ENCODE measurements around the gene UMPS.
"Not testable (repeated sequence)": the region's sequence is repeated elsewhere in the genome, so short reads cannot be mapped to it uniquely, and the experiment has no call there.

The UMPS gene

DNA sequence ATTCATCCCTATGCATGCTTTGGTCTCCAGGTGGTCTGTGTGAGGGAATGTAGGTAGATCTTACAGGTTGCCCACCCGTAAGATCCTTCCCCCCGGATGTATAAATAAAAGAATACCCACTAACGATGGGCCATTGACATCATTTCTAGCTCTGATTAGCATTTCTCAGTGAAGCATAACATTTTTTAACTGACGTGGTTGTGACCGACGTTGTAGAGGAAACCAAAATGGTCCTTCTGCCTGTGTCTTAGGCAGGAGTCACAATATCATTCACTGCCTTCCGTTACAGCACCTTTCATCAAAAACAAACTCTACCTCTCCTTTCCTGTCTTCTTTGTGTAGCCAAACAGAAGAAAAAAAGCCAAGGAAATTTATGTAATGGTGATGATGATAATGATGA is 27.3 kb upstream of the UMPS start:
- DNase-seq (ENCODE audit: low read depth, low spot score) = no peak
- H3K4me3 ChIP-seq (ENCODE audit: low read length) = no peak overlapping the region

DNA sequence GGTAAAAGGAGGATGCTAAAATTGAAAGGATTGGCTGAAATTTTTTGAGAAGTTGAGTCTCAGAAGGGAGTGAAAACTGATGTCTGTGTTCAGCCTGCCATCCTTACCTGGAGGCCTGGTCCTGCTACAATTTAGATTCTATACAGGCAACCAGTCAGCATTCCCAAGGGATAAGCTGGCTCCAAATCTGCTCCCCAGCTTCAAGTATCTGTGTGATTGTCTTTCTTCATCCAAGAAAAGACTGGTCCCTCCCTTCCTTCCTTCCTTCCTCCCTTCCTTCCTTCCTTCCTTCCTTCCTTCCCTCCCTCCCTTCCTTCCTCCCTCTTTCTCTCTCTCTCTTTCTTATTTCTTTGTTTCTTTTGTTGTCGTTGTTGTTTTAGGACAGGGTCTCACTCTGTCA is 24.7 kb upstream of the UMPS start:
- DNase-seq (ENCODE audit: low read depth, low spot score) = no peak
- H3K4me3 ChIP-seq (ENCODE audit: low read length) = no peak overlapping the region

DNA sequence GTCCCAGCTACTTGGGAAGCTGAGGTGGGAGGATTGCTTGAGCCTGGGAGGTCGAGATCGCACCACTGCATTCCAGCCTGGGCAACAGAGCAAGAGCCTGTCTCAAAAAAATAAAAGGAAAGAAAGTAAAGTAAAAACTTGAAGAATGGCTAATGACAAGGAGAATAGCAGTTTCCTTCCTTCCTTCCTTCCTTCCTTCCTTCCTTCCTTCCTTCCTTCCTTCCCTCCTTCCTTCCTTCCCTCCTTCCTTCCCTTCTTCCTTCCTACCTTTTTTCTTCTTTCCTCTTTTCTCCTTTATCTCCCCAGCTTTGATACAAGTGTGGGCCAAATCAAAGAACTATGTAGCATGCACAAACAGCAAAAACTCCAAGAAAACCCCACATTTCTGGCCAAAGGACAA is 23.0 kb upstream of the UMPS start:
- not testable (repeated sequence) for H3K4me3 ChIP-seq (ENCODE audit: low read length); DNase-seq (ENCODE audit: low read depth, low spot score)

DNA sequence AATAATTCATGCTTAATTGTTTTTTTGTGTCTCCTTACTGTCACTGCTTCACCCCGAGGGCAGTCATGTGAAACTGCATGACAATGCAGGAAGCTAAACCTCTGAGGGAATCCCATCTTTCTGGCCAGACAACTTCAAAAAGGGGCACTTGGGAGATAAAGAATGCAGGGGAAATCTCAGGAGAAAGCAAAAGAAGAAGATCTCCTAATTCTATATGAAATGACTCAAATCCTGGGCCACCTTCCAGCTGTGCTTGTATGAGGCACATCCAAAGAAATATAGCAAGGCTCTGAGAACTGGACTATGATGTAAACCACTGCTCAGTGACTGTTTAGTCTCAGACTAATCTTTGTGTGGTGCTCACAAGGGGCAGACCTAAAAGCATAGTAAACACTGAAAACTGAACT is 22.6 kb upstream of the UMPS start:
- no peak overlapping the region for H3K4me3 ChIP-seq (ENCODE audit: low read length)
- no peak for DNase-seq (ENCODE audit: low read depth, low spot score)

DNA sequence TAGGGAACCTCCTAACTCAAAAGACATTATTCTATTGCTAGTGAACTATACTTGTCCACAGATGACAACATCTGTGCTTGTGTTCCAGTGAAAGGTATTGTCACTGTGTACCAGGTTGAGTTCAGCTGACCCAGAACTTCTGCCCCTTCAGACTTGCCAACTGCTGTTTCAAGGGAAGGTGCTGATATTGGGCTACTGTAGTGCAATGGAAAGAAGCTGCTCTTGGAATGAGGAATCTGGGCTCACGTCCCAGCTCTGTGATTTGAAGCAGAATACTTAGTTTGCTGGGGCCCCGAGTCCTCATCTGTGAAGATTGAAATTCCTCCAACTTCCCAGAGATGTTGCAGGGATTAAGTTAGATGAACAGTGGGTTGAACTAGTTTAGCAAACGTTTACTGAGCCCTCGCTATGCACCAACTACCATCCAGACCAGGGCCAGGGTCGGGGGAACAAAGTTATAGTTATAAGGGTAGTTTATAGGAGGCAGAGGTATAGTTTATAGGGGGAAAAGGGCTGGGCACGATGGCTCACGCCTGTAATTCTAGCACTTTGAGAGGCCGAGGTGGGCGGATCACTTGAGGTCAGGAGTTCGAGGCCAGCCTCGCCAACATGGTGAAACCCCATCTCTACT is 15.9 kb upstream of the UMPS start:
- DNase-seq (ENCODE audit: low read depth, low spot score) = no peak
- no peak overlapping the region for H3K4me3 ChIP-seq (ENCODE audit: low read length)

DNA sequence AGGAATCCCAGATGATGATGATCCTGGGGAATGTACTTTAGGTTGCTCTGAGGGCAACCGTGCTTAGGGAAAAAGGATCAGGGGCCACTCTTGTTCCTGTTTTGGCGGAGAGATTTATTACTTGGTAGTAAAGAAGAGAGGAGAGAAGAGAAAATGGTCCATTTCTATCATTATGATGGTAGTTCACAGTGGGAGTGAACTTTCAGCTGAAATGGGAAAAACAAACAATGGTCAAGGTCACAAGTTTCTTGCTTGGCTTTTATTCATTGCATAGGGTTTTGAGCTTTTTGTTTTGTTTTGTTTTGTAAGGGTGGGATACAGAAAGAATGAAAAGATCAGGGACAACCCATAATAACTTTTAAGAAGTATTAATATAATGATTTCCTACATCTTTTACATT is 7.7 kb upstream of the UMPS start:
- no peak overlapping the region for H3K4me3 ChIP-seq (ENCODE audit: low read length)
- no peak for DNase-seq (ENCODE audit: low read depth, low spot score)

DNA sequence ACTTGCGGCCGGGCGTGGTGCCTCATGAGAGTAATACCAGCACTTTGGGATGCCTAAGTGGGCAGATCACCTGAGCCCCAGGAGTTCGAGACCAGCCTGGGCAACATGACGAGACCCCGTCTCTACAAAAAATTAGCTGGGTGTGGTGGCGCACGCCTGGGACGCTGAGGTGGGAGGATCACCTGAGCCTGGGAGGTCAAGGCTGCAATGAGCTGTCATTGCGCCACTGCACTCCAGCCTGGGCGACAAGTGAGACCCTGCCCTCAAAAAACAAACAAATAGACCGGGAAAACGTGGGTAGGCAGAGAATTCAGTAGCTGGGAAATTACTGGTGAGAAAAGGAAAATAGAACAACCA is 667 bp downstream of the UMPS start:
- DNase-seq (ENCODE audit: low read depth, low spot score) = no peak
- peak overlapping the region; percentile 83 for H3K4me3 ChIP-seq (ENCODE audit: low read length)

DNA sequence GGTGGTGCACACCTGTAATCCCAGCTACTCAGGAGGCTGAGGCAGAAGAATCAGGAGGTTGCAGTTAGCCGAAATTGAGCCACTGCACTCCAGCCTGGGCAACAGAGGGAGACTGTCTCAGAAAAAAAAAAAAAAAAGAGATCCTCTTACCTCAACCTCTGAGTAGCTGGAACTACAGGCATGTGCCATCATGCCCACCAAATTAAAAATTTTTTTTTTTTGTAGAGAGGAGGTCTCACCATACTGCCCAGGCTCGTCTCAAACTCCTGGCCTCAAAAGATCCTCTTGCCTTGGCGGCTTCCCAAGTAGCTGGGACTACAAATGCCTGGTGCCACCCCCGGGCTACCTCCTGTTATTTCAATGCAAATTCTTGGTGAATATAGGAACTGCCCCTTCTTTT is 1.5 kb downstream of the UMPS start:
- peak overlapping the region; percentile 83; the same call in 1 of the 2 replicates for H3K4me3 ChIP-seq (ENCODE audit: low read length)
- no peak for DNase-seq (ENCODE audit: low read depth, low spot score)

DNA sequence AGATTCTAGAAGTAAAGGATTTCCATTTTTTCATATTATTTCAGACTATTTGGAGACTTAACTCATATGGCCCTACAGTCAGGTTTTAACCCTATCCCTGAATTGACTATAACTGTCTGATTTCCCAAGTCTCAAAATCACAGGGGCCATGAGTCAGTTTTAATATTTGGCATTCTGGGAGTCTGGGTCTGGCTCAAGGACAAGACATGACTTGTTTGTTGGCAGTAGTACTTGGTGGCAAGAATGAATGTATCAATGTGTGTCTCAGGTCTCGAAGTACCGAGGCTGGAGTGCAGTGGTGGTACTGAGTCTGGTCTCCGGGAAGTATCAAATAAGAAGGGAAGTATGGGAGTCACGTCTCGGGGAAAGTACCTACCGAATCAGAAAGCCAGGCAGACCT is 10.8 kb downstream of the UMPS start:
- DNase-seq (ENCODE audit: low read depth, low spot score) = no peak
- no peak overlapping the region for H3K4me3 ChIP-seq (ENCODE audit: low read length)

DNA sequence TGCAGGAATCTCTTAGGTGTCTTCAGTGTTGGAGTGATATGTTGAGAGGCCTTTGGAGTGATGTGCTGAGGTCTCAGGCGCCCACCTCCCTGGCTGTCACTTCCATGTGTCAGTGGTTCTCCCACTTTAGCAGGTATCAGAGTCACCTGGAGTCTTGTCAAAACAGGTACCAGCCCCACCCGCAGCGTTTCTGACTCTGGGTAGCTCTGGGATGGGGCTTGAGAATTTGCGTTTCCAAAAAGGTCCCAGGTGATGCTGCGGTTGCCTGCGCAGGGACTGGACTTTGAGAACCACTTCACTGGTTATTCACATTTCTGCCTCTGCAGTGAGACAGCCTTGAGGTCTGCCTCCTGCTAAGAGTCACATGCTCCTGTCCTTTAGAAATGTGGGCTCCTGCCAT is 15.5 kb downstream of the UMPS start:
- no peak for DNase-seq (ENCODE audit: low read depth, low spot score)
- H3K4me3 ChIP-seq (ENCODE audit: low read length) = no peak overlapping the region

DNA sequence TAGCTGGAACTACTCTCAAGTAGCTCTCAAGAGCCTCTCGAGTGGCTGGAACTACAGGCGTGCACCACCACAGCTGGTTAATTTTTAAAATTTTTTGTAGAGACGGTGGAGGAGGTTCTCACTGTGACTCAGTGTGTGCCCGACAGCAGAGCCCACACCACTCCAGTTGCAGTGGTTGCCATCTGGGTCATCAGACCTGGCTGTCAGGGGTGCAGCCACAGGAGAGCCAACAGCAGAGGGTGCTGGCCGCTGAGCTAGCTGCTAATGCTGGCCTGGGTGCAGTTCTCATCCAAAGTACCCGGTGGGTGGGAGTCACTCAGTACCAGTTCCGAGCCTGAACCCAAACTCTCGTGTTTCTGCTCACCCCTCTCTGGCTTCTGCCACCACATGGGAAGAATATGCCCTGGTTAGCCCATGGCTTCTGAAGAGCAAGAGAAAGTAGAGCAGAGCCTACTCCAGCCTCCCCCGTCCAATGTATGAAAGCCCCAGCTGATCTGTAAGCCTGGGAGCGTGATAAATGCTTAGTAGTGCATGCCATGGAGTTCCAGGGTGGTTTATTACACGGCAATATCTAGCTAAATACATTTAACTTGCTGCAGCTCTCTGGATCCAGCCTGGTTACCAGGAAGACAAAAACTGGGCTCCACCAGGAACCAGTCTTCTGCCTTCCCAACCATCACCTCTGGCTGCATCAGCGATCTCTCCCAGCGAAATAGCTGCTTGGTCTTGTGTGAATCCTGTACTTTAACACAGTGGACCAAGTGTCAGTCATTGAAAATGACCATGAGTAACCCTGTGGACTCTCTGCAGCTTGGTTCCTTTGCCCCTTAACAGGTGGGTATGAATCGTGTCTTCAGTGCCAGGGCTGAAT is 17.1 kb downstream of the UMPS start:
- no peak for DNase-seq (ENCODE audit: low read depth, low spot score)
- H3K4me3 ChIP-seq (ENCODE audit: low read length) = no peak overlapping the region

DNA sequence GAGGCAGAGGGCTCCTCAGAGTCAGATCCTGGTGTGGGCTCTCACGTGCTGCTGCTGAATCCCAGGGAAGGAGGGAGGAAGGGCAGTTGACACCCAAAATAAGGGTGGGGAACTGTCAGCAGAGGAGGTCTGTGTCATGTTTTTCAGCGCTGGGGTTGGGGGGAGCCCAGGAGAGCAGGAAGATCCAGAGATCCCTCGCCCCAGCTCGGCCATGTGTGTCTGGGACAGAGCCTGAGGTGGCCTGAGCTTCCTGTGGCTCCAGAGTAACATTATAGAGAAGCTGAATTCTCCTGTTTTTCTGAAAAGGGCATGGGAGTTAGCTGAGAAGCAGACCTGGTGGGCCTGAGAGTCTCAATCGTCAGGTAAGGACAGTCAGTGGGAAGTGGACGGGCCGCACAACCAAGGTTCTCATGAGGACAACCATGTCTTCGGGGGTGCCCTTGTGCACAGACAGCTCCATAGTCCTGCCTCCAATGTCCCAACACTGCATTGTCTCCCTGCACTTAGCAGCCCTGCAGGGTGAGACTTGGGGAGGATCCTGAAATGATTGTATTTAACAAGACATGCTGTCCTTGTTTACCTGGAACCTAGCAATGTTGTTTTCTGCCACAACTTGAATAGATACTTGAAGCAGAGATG is 18.4 kb downstream of the UMPS start:
- H3K4me3 ChIP-seq (ENCODE audit: low read length) = no peak overlapping the region
- no peak for DNase-seq (ENCODE audit: low read depth, low spot score)

DNA sequence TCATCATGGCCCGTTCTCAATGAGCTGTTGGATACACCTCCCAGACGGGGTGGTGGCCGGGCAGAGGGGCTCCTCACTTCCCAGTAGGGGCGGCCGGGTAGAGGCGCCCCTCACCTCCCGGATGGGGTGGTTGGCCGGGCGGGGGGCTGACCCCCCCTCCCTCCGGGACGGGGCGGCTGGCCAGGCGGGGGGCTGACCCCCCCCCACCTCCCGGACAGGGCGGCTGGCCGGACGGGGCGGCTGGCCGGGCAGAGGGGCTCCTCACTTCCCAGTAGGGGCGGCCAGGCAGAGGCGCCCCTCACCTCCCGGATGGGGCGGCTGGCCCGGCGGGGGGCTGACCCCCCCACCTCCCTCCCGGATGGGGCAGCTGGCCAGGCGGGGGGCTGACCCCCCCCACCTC is 19.6 kb downstream of the UMPS start:
- not testable (repeated sequence) for DNase-seq (ENCODE audit: low read depth, low spot score); H3K4me3 ChIP-seq (ENCODE audit: low read length)

DNA sequence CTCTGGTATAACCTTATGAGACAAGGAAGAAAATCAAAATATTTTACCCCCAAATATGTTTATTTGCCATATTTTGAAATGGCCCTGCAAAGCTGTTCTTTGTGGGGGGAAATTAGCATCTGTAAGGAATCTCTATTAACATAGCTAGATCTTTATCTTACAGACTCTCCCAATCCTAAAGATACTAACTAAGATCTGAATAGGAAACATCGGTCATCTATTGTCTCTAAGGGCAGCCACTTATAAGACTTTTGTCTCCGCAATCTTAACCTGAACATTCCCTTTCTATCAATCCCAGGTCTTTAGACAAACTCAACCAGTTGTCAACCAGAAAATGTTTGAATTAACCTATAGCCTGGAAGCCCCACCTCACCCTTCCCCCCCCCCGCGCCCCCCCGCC is 21.2 kb downstream of the UMPS start:
- H3K4me3 ChIP-seq (ENCODE audit: low read length) = no peak overlapping the region
- no peak for DNase-seq (ENCODE audit: low read depth, low spot score)

DNA sequence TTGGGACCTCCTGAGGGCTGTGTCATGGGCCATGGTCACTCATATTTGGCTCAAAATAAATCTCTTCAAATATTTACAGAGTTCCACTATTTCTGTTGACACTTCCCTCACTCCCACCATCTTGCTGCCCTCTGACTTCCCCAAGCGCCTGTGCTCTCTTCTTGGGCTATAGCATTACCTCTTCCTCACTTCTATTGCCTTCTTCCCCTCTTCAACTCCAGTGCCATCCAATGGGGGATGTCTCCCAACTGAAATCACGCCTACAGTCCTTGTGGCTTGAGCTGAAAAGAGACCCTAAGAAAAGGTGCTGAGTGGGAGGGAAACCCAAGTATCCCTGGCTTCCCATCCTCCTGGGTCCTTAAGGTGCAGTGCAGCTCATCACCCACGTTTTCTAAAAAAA is 21.8 kb downstream of the UMPS start:
- H3K4me3 ChIP-seq (ENCODE audit: low read length) = no peak overlapping the region
- no peak for DNase-seq (ENCODE audit: low read depth, low spot score)

DNA sequence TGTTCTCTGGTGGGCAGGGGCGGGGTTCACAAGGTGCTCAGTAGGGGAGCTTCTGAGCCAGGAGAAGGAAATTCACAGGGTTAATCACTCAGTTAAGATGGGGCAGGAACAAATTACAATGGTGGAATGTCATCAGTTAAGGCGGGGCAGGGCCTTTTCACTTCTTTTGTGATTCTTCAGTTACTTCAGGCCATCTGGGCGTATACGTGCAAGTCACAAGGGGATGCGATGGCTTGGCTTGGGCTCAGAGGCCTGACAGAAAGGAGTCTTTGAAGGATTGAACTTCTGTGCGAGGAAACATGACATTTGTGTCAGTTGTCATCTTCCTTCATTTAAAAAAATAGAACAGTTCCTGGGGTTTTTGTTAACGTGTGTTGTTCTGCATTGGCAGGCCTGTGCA is 27.7 kb downstream of the UMPS start:
- H3K4me3 ChIP-seq (ENCODE audit: low read length); DNase-seq (ENCODE audit: low read depth, low spot score): not testable (repeated sequence)

DNA sequence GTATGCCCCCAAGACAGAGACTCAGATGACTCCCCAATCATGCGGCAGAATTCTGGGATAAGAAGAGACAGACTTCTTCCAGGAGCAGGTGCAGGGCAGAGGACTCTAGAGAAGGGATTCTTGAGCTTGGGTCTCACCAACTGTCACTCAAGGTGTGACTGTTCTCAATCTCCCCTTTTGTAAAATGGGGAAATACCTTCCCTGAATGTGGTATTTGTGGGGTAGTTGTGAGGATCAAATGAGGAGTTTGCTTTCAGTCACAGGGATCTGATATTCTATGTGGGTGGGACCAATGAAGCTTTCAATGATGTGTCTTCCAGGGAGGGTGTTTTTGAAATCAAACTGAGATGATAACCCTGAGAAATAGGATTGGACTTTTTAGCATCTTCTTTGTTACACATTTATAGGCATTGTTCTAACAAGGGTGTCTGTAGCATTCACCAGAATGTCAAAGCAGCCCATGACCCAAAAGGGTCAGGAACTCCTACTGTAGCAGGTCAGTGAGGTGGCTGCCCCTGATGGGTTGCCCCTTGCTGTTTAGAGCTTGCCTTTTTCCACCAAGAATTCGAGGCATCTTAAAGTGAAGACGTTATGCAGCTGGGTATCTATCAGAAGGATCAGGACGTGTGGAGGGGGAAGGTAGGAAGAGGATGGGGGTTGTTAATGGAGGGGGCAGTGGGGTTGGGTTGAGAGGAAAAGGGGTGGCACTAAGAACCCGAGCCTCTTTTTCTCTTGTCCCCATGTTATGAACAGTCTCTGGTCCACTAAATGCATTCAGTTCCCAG is 28.8 kb downstream of the UMPS start:
- DNase-seq (ENCODE audit: low read depth, low spot score) = no peak
- H3K4me3 ChIP-seq (ENCODE audit: low read length) = no peak overlapping the region

DNA sequence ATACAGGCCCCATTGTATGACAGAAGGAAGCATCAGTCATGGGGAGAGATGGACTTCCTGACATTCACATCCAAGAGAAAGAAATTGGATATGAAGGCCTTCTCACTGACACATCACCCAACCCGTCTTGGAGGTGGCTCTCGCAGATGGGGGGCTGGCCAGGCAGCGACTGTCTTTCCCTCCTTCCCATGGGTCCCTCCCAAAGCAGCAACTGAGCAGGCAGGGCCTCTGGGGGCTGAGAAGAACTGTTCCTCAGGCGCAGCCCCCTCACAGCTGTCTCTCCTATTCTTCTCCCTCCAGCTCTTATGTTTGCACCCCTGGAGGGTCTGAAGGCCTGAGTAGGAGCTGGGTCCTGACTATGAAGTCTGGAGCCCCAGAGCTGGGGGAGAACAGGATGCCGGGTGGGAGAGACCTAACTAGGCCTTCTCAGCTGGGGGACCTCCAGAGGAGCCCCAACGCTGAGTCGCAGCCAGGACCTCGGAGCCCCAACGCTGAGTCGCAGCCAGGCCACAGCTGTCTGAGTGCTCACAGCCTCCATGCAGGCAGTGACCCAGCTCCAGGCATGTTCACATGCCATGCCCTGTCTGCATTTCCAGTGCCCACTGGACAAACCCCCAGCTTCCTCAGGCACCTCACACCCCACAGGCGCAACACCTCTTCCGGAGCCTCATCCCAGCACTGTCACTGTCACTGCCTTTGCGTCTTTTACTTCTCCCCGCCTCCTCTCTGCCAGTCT is 29.6 kb downstream of the UMPS start:
- no peak for DNase-seq (ENCODE audit: low read depth, low spot score)
- H3K4me3 ChIP-seq (ENCODE audit: low read length) = no peak overlapping the region

DNA sequence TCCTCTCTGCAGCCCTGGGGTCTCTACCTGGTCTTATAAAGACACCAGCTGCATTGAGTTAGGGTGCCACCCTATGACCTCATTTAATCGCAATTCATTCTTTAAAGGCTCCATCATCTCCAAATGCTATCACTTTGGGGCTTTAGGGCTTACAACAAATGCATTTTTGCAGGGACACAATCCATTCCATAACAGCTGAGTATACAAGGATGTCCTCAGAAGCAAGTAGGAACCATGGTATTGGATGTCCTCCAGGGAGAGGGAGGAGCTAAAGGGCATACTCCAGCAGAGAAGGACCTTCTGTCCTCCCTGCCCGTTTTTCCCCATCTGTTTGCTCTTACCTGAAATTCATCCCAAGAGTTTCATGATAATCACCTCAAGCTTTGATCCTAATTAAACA is 30.3 kb downstream of the UMPS start:
- no peak for DNase-seq (ENCODE audit: low read depth, low spot score)
- H3K4me3 ChIP-seq (ENCODE audit: low read length) = no peak overlapping the region
